SK-N-SH treated with all-trans-retinoic acid at 6 μM for 48 hours (cell line): Measurements from ENCODE around the gene SH3PXD2A.
"Not testable (repeated sequence)": the region's sequence is repeated elsewhere in the genome, so short reads cannot be mapped to it uniquely, and the experiment has no call there.

Experiments
- ATAC-seq: fragments of 200-7000 bp; cut with Tn5 transposase; 3 replicates; pipeline ENCODE4 v1.9.1; 2020; ENCODE audit warnings: mild to moderate bottlenecking, moderate library complexity
- ARNTL ChIP-seq: fragments of 450-650 bp; formaldehyde crosslinking; IDR thresholded peaks from 2 replicates; pipeline ENCODE4 v1.5.0; 2020; ENCODE audit warnings: low read depth, mild to moderate bottlenecking, moderate library complexity, borderline replicate concordance
- BACH2 ChIP-seq: fragments of 250-450 bp; sonication (Bioruptor Pico); IDR thresholded peaks from 2 replicates; pipeline ENCODE4 v1.9.0; 2021; ENCODE audit warnings: mild to moderate bottlenecking, borderline replicate concordance
- CSDC2 ChIP-seq: fragments of 250-450 bp; sonication (Bioruptor Pico); IDR thresholded peaks from 2 replicates; pipeline ENCODE4 v1.5.0; 2020; ENCODE audit warnings: mild to moderate bottlenecking, moderate library complexity
- ESRRG ChIP-seq: fragments of 250-450 bp; sonication (Bioruptor Pico); IDR thresholded peaks from 2 replicates; pipeline ENCODE4 v1.6.1; 2021; ENCODE audit warnings: mild to moderate bottlenecking
- GLIS3 ChIP-seq: fragments of 250-450 bp; sonication (Bioruptor Pico); IDR thresholded peaks from 2 replicates; pipeline ENCODE4 v1.5.0; 2020; ENCODE audit warnings: mild to moderate bottlenecking, moderate library complexity
- ISL1 ChIP-seq: fragments of 250-450 bp; sonication (Bioruptor Pico); IDR thresholded peaks from 2 replicates; pipeline ENCODE4 v2.1.2; 2022; ENCODE audit warnings: mild to moderate bottlenecking, moderate library complexity
- OSR1 ChIP-seq: fragments of 250-450 bp; sonication (Bioruptor Pico); IDR thresholded peaks from 2 replicates; pipeline ENCODE4 v1.8.0; 2022; ENCODE audit warnings: moderate library complexity, mild to moderate bottlenecking, inconsistent platforms
- PPARA ChIP-seq: fragments of 250-450 bp; sonication (Bioruptor Pico); IDR thresholded peaks from 2 replicates; pipeline ENCODE4 v1.5.0; 2020; ENCODE audit warnings: mild to moderate bottlenecking, borderline replicate concordance
- RARB ChIP-seq: fragments of 250-450 bp; sonication (Bioruptor Pico); IDR thresholded peaks from 2 replicates; pipeline ENCODE4 v1.8.0; 2021; ENCODE audit warnings: mild to moderate bottlenecking, moderate library complexity
- SNAI2 ChIP-seq: fragments of 250-450 bp; sonication (Bioruptor Pico); IDR thresholded peaks from 2 replicates; pipeline ENCODE4 v1.5.0; 2020; ENCODE audit warnings: mild to moderate bottlenecking, moderate library complexity
- TCF4 ChIP-seq: fragments of 250-450 bp; sonication (Bioruptor Pico); IDR thresholded peaks from 2 replicates; pipeline ENCODE4 v1.8.0; 2021; ENCODE audit warnings: mild to moderate bottlenecking, moderate library complexity, borderline replicate concordance
- TOX ChIP-seq: fragments of 250-450 bp; sonication (Bioruptor Pico); IDR thresholded peaks from 2 replicates; pipeline ENCODE4 v1.8.0; 2021; ENCODE audit warnings: mild to moderate bottlenecking, moderate library complexity, borderline replicate concordance
- TSHZ2 ChIP-seq: fragments of 250-450 bp; sonication (Bioruptor Pico); IDR thresholded peaks from 2 replicates; pipeline ENCODE4 v1.5.0; 2020; ENCODE audit warnings: mild to moderate bottlenecking, moderate library complexity
- ZC3H10 ChIP-seq: fragments of 250-450 bp; sonication (Bioruptor Pico); IDR thresholded peaks from 2 replicates; pipeline ENCODE4 v1.5.1; 2021; ENCODE audit warnings: mild to moderate bottlenecking, moderate library complexity
- ZFP3 ChIP-seq: fragments of 250-450 bp; sonication (Bioruptor Pico); IDR thresholded peaks from 2 replicates; pipeline ENCODE4 v1.5.0; 2020; ENCODE audit warnings: mild to moderate bottlenecking, moderate library complexity
- ZFP30 ChIP-seq: fragments of 450-650 bp; formaldehyde crosslinking; IDR thresholded peaks from 2 replicates; pipeline ENCODE4 v1.5.0; 2022; ENCODE audit warnings: mild to moderate bottlenecking, moderate library complexity
- ZNF565 ChIP-seq: fragments of 450-650 bp; formaldehyde crosslinking; conservative IDR thresholded peaks from 2 replicates; pipeline ENCODE4 v1.5.0; 2020; ENCODE audit warnings: low read depth, mild to moderate bottlenecking, moderate library complexity
- ZNF70 ChIP-seq: fragments of 450-650 bp; formaldehyde crosslinking; IDR thresholded peaks from 2 replicates; pipeline ENCODE4 v1.5.0; 2020; ENCODE audit warnings: mild to moderate bottlenecking, moderate library complexity
- TF ChIP-seq, protein P1 (sequence below): fragments of 250-450 bp; sonication (Bioruptor Pico); IDR thresholded peaks from 2 replicates; pipeline ENCODE4 v1.5.1; 2020; ENCODE audit warnings: low read depth, mild to moderate bottlenecking, moderate library complexity
- TF ChIP-seq, protein P2 (sequence below): fragments of 250-450 bp; sonication (Bioruptor Pico); IDR thresholded peaks from 2 replicates; pipeline ENCODE4 v1.5.1; 2021; ENCODE audit warnings: mild to moderate bottlenecking, moderate library complexity
- TF ChIP-seq, protein P3 (sequence below): fragments of 250-450 bp; sonication (Bioruptor Pico); IDR thresholded peaks from 2 replicates; pipeline ENCODE4 v1.8.0; 2021; ENCODE audit warnings: low read depth, mild to moderate bottlenecking, moderate library complexity, borderline replicate concordance
- TF ChIP-seq, protein P4 (sequence below): fragments of 250-450 bp; sonication (Bioruptor Pico); IDR thresholded peaks from 2 replicates; pipeline ENCODE4 v1.8.0; 2020; ENCODE audit warnings: mild to moderate bottlenecking, moderate library complexity, borderline replicate concordance

The SH3PXD2A gene

DNA sequence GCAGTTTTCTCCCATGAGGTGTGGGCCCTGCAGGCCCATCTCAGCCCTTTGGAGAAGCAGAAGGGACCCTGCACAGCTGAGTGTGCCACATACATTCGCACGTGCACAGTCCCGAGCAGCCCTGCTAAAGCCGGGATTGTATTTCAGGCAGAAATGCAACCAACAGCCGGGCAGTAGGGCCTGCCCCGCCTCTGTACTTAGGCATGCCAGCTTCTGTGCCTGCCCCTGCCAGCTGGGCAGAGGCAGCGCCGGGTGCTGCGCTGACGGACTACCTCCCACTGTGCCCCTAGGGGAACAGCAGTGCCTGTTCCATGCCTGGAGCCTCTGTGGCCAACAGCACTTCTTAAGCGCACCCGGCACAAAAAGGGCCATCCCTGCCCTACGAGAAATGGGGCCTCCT is 191.6 kb downstream of the SH3PXD2A start:
- ATAC-seq: no peak
- TF ChIP-seq, protein P1, sequence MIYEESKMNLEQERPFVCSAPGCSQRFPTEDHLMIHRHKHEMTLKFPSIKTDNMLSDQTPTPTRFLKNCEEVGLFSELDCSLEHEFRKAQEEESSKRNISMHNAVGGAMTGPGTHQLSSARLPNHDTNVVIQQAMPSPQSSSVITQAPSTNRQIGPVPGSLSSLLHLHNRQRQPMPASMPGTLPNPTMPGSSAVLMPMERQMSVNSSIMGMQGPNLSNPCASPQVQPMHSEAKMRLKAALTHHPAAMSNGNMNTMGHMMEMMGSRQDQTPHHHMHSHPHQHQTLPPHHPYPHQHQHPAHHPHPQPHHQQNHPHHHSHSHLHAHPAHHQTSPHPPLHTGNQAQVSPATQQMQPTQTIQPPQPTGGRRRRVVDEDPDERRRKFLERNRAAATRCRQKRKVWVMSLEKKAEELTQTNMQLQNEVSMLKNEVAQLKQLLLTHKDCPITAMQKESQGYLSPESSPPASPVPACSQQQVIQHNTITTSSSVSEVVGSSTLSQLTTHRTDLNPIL (CRISPR knock-in tag): no peak
- TF ChIP-seq ISL1 (CRISPR knock-in tag) (no peak), GLIS3 (CRISPR knock-in tag) (no peak), ZFP3 (CRISPR knock-in tag) (no peak)
- TF ChIP-seq, all 23 proteins: peak for 0

GRCh38 chr10:103663236-103663635 is 192.1 kb downstream of the SH3PXD2A start:
- TF ChIP-seq OSR1 (CRISPR knock-in tag) (no peak), PPARA (no peak), ESRRG (CRISPR knock-in tag) (no peak), ZNF565 (CRISPR knock-in tag) (no peak), ZFP30 (no peak), TOX (CRISPR knock-in tag) (no peak), TSHZ2 (CRISPR knock-in tag) (no peak), RARB (no peak)
- no peak for ATAC-seq

DNA sequence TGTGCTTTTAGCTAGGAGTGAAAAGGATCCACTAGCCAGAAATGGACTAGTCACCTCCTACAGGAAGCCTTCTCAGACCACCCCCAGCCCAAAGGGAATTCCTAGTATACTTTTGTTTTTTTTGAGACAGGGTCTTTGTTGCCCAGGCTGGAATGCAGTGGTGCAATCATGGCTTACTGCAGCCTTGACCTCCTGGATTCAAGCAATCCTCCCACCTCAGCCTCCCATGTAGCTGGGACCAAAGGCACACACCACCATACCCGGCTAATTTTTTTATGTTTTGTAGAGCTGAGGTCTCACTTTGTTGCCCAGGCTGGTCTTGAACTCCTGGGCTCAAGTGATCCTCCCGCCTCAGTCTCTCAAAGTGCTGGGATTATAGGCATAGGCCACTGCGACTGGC is 192.7 kb downstream of the SH3PXD2A start:
- not testable (repeated sequence) for ATAC-seq

GRCh38 chr10:103661198-103661950 is 194.0 kb downstream of the SH3PXD2A start:
- no peak for TF ChIP-seq ZFP30
- TF ChIP-seq CSDC2 (CRISPR knock-in tag): no peak
- no peak for TF ChIP-seq ZC3H10 (CRISPR knock-in tag)
- no peak for TF ChIP-seq RARB
- no peak for TF ChIP-seq ZFP3 (CRISPR knock-in tag)
- TF ChIP-seq, protein P2, sequence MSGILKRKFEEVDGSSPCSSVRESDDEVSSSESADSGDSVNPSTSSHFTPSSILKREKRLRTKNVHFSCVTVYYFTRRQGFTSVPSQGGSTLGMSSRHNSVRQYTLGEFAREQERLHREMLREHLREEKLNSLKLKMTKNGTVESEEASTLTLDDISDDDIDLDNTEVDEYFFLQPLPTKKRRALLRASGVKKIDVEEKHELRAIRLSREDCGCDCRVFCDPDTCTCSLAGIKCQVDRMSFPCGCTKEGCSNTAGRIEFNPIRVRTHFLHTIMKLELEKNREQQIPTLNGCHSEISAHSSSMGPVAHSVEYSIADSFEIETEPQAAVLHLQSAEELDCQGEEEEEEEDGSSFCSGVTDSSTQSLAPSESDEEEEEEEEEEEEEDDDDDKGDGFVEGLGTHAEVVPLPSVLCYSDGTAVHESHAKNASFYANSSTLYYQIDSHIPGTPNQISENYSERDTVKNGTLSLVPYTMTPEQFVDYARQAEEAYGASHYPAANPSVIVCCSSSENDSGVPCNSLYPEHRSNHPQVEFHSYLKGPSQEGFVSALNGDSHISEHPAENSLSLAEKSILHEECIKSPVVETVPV (CRISPR knock-in tag): no peak
- TF ChIP-seq GLIS3 (CRISPR knock-in tag): no peak
- no peak for TF ChIP-seq TCF4 (CRISPR knock-in tag)
- no peak for TF ChIP-seq SNAI2 (CRISPR knock-in tag)
- TF ChIP-seq TSHZ2 (CRISPR knock-in tag): no peak
- no peak for TF ChIP-seq ARNTL (CRISPR knock-in tag)
- no peak for TF ChIP-seq TOX (CRISPR knock-in tag)
- TF ChIP-seq, protein P3, sequence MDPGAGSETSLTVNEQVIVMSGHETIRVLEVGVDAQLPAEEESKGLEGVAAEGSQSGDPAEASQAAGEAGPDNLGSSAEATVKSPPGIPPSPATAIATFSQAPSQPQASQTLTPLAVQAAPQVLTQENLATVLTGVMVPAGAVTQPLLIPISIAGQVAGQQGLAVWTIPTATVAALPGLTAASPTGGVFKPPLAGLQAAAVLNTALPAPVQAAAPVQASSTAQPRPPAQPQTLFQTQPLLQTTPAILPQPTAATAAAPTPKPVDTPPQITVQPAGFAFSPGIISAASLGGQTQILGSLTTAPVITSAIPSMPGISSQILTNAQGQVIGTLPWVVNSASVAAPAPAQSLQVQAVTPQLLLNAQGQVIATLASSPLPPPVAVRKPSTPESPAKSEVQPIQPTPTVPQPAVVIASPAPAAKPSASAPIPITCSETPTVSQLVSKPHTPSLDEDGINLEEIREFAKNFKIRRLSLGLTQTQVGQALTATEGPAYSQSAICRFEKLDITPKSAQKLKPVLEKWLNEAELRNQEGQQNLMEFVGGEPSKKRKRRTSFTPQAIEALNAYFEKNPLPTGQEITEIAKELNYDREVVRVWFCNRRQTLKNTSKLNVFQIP (CRISPR knock-in tag): no peak
- no peak for TF ChIP-seq PPARA
- TF ChIP-seq ESRRG (CRISPR knock-in tag): no peak
- TF ChIP-seq OSR1 (CRISPR knock-in tag): no peak
- TF ChIP-seq, protein P4, sequence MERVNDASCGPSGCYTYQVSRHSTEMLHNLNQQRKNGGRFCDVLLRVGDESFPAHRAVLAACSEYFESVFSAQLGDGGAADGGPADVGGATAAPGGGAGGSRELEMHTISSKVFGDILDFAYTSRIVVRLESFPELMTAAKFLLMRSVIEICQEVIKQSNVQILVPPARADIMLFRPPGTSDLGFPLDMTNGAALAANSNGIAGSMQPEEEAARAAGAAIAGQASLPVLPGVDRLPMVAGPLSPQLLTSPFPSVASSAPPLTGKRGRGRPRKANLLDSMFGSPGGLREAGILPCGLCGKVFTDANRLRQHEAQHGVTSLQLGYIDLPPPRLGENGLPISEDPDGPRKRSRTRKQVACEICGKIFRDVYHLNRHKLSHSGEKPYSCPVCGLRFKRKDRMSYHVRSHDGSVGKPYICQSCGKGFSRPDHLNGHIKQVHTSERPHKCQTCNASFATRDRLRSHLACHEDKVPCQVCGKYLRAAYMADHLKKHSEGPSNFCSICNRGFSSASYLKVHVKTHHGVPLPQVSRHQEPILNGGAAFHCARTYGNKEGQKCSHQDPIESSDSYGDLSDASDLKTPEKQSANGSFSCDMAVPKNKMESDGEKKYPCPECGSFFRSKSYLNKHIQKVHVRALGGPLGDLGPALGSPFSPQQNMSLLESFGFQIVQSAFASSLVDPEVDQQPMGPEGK (CRISPR knock-in tag): no peak
- TF ChIP-seq, protein P1 (CRISPR knock-in tag): no peak
- TF ChIP-seq ZNF70: no peak
- TF ChIP-seq BACH2 (CRISPR knock-in tag): no peak
- TF ChIP-seq, all 23 proteins: peak for 0
- ATAC-seq: no peak
